ENCODE measurements around the gene FBXO41. TPM values are rescaled to one million over a fixed set of nuclear protein-coding genes. Genes with fewer than 3 reads are reported as not detected.

The FBXO41 gene
- total RNA-seq, 1 donor from 2014 or later = 6.6 TPM

- no peak for DNase-seq (ENCODE audit: low spot score)
Measured at GRCh38 chr2:73290049-73290839, 6.0 kb upstream of the FBXO41 start.

- no peak for DNase-seq (ENCODE audit: low spot score)
Measured at GRCh38 chr2:73289304-73289703, 5.0 kb upstream of the FBXO41 start.

- DNase-seq (ENCODE audit: low spot score) = no peak
Measured at GRCh38 chr2:73286134-73286655, 1.9 kb upstream of the FBXO41 start.

- DNase-seq (ENCODE audit: low spot score) = no peak
Measured at GRCh38 chr2:73285159-73285739, 971 bp upstream of the FBXO41 start.

GRCh38 chr2:73283545-73284295 is 558 bp downstream of the FBXO41 start:
- no peak for DNase-seq (ENCODE audit: low spot score)

GRCh38 chr2:73282924-73283544 is 1.2 kb downstream of the FBXO41 start:
- no peak for DNase-seq (ENCODE audit: low spot score)

GRCh38 chr2:73281244-73281643 is 3.0 kb downstream of the FBXO41 start:
- no peak for DNase-seq (ENCODE audit: low spot score)

- DNase-seq (ENCODE audit: low spot score) = no peak
Measured at GRCh38 chr2:73279852-73280251, 4.4 kb downstream of the FBXO41 start.

GRCh38 chr2:73272270-73272669 is 12.0 kb downstream of the FBXO41 start:
- no peak for DNase-seq (ENCODE audit: low spot score)

- DNase-seq (ENCODE audit: low spot score) = no peak
Measured at GRCh38 chr2:73269686-73270465, 14.4 kb downstream of the FBXO41 start.

GRCh38 chr2:73268830-73269685 is 15.2 kb downstream of the FBXO41 start:
- DNase-seq (ENCODE audit: low spot score) = no peak

- DNase-seq (ENCODE audit: low spot score) = no peak
Measured at GRCh38 chr2:73268366-73268829, 15.9 kb downstream of the FBXO41 start.

GRCh38 chr2:73267008-73267407 is 17.3 kb downstream of the FBXO41 start:
- DNase-seq (ENCODE audit: low spot score) = no peak

GRCh38 chr2:73266061-73266901 is 18.0 kb downstream of the FBXO41 start:
- no peak for DNase-seq (ENCODE audit: low spot score)

GRCh38 chr2:73265298-73266060 is 18.8 kb downstream of the FBXO41 start:
- no peak for DNase-seq (ENCODE audit: low spot score)

- DNase-seq (ENCODE audit: low spot score) = no peak
Measured at GRCh38 chr2:73264783-73265182, 19.5 kb downstream of the FBXO41 start.

- DNase-seq (ENCODE audit: low spot score) = no peak
Measured at GRCh38 chr2:73264332-73264606, 20.0 kb downstream of the FBXO41 start.

GRCh38 chr2:73263540-73264331 is 20.5 kb downstream of the FBXO41 start:
- DNase-seq (ENCODE audit: low spot score) = no peak
